ENCODE measurements around the gene RRP15. TPM values are rescaled to one million over a fixed set of nuclear protein-coding genes. Genes with fewer than 3 reads are reported as not detected.

RRP15 gene
- total RNA-seq, 2 experiments from 2014 or later: 10.5 to 15.2 TPM

DNA sequence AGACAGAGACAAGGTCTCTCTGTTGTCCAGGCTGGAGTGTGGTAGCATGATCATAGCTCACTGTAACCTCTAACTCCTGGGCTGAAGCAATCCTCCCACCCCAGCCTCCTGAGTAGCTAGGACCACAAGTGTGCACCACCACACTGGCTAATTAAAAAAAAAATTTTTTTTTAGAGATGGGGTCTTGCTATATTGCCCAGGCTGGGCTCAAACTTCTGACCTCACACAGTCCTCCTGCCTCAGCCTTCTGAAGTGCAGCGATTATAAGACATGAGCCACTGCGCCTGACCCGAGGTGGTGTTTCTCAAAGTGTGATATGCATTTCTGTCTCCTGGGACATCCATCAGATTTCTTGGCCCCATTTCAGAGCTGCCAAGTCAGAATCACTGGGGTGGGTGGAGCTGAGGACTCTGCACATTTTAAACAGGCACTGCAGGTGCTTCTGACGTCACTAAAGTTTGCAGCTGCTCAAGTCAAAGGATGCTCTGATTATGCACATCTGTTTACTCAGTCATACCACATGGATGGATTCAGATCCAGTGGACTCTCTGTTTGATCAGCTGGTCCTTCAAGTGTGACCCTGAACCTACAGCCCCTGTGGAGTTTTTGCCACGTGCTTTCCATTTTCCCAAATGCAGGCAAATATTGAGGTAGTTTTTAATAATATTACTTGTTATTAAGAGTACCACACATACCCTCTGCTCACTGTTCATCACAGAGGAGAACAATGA, 81.4 kb downstream of the RRP15 start:
- intact Hi-C loops (cut with DNase I, micrococcal nuclease): no loop called here
- no peak overlapping the region for H3K4me3 ChIP-seq (ENCODE audit: low read length)
- no peaks in the 10 kb centered on the region for H3K9me3 ChIP-seq (ENCODE audit: control insufficient read depth in 1 of 2, insufficient read depth in 1 of 2, low read length in 2 of 2)
- no peaks in the 10 kb centered on the region for H3K36me3 ChIP-seq (ENCODE audit: insufficient read depth, low read length)
- CTCF ChIA-PET: no interaction called here
- no peaks in the 10 kb centered on the region for H3K27me3 ChIP-seq (ENCODE audit: control insufficient read depth in 1 of 2, insufficient read depth in 2 of 2, low read length in 2 of 2)
- Mint-ChIP-seq H3K4me1 (ENCODE audit: low read depth) (no peaks in the 10 kb centered on the region), H3K27ac (no peak overlapping the region), H3K36me3 (ENCODE audit: low read depth) (no peaks in the 10 kb centered on the region), H3K4me3 (no peak overlapping the region), H3K9me3 (no peaks in the 10 kb centered on the region), H3K27me3 (no peaks in the 10 kb centered on the region)
- POLR2A ChIA-PET: no interaction called here
- DNase-seq (no peak), ATAC-seq (ENCODE audit: poor library complexity) (no peak)
- TF ChIP-seq, protein P1, sequence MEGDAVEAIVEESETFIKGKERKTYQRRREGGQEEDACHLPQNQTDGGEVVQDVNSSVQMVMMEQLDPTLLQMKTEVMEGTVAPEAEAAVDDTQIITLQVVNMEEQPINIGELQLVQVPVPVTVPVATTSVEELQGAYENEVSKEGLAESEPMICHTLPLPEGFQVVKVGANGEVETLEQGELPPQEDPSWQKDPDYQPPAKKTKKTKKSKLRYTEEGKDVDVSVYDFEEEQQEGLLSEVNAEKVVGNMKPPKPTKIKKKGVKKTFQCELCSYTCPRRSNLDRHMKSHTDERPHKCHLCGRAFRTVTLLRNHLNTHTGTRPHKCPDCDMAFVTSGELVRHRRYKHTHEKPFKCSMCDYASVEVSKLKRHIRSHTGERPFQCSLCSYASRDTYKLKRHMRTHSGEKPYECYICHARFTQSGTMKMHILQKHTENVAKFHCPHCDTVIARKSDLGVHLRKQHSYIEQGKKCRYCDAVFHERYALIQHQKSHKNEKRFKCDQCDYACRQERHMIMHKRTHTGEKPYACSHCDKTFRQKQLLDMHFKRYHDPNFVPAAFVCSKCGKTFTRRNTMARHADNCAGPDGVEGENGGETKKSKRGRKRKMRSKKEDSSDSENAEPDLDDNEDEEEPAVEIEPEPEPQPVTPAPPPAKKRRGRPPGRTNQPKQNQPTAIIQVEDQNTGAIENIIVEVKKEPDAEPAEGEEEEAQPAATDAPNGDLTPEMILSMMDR (IDR thresholded peaks at IDR 0.05): no peak
- H3K27ac ChIP-seq (ENCODE audit: low read depth in 1 of 2, low read length in 2 of 2): no peak overlapping the region
- no peaks in the 10 kb centered on the region for H3K4me1 ChIP-seq (ENCODE audit: insufficient read depth, low read length)

DNA sequence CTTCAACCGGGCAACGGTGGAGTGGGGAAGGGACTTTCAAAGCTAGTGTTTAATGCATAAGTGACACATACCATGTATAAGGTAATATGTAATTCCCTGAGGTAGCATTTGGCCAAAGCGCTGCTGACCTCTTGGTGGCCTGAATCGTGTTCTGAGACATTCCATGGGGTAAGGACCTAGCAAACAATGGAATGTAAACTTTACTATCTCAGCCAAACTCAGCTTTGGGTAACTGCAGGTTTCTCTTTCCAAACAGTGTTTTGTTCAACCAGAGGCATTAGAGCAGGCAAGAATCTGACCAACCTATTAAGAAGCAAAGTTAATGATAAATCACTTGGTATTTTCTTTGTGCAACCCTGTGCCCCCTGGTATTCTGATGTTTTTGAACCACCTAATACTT, 82.0 kb downstream of the RRP15 start:
- Histone ChIP-seq H3K4me1 (ENCODE audit: insufficient read depth, low read length) (no peaks in the 10 kb centered on the region), H3K9me3 (ENCODE audit: control insufficient read depth in 1 of 2, insufficient read depth in 1 of 2, low read length in 2 of 2) (no peaks in the 10 kb centered on the region), H3K27me3 (ENCODE audit: control insufficient read depth in 1 of 2, insufficient read depth in 2 of 2, low read length in 2 of 2) (no peaks in the 10 kb centered on the region), H3K36me3 (ENCODE audit: insufficient read depth, low read length) (no peaks in the 10 kb centered on the region), H3K4me3 (ENCODE audit: low read length) (no peak overlapping the region), H3K27ac (ENCODE audit: low read depth in 1 of 2, low read length in 2 of 2) (no peak overlapping the region)
- intact Hi-C loops (cut with DNase I, micrococcal nuclease): no loop called here
- TF ChIP-seq, protein P1 (IDR thresholded peaks at IDR 0.05): no peak
- no peaks in the 10 kb centered on the region for H3K36me3 Mint-ChIP-seq (ENCODE audit: low read depth)
- H3K4me3 Mint-ChIP-seq: no peak overlapping the region
- POLR2A ChIA-PET: no interaction called here
- H3K27ac Mint-ChIP-seq: no peak overlapping the region
- CTCF ChIA-PET: no interaction called here
- ATAC-seq (ENCODE audit: poor library complexity) (no peak), DNase-seq (no peak)
- H3K4me1 Mint-ChIP-seq (ENCODE audit: low read depth): no peaks in the 10 kb centered on the region
- H3K27me3 Mint-ChIP-seq: no peaks in the 10 kb centered on the region
- H3K9me3 Mint-ChIP-seq: no peaks in the 10 kb centered on the region

DNA sequence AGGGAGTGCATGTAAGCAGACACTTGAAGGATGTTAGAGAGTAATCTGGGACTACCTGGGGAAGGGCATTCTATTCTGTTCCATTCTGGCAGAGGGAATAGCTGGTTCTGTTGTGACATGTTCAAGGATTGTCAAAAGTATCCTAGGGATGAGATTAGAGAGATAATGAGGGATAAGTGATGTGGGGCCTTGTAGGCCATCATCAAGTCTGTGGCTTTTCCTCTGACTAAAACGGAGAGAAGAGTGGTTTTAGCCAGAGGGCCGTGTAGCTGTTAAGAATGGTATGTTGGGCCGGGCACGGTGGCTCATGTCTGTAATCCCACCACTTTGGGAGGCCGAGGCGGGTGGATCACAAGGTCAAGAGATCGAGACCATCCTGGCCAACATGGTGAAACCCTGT, 83.6 kb downstream of the RRP15 start:
- TF ChIP-seq, protein P1 (IDR thresholded peaks at IDR 0.05): no peak
- intact Hi-C loops (cut with DNase I, micrococcal nuclease): no loop called here
- ChIA-PET CTCF (no interaction called here), POLR2A (no interaction called here)
- Mint-ChIP-seq H3K36me3 (ENCODE audit: low read depth) (no peaks in the 10 kb centered on the region), H3K9me3 (no peaks in the 10 kb centered on the region), H3K4me1 (ENCODE audit: low read depth) (no peaks in the 10 kb centered on the region), H3K27ac (no peak overlapping the region), H3K4me3 (no peak overlapping the region), H3K27me3 (no peaks in the 10 kb centered on the region)
- ATAC-seq (ENCODE audit: poor library complexity) (no peak), DNase-seq (no peak)
- Histone ChIP-seq H3K27me3 (ENCODE audit: control insufficient read depth in 1 of 2, insufficient read depth in 2 of 2, low read length in 2 of 2) (no peaks in the 10 kb centered on the region), H3K36me3 (ENCODE audit: insufficient read depth, low read length) (no peaks in the 10 kb centered on the region), H3K9me3 (ENCODE audit: control insufficient read depth in 1 of 2, insufficient read depth in 1 of 2, low read length in 2 of 2) (no peaks in the 10 kb centered on the region), H3K4me3 (ENCODE audit: low read length) (no peak overlapping the region), H3K4me1 (ENCODE audit: insufficient read depth, low read length) (no peaks in the 10 kb centered on the region), H3K27ac (ENCODE audit: low read depth in 1 of 2, low read length in 2 of 2) (no peak overlapping the region)
